Nephron (organoid): ENCODE measurements around the gene SH2D2A.

ENCODE experiments used
- H3K27ac Mint-ChIP-seq, 3 experiments: 2 replicates each; pipeline ENCODE4 v1.8.0; 2020; ENCODE audit warnings: mixed read lengths in 3 of 3, mild to moderate bottlenecking in 2 of 3, moderate library complexity in 1 of 3
- H3K27me3 Mint-ChIP-seq: 2 replicates; pipeline ENCODE4 v1.8.0; 2021; ENCODE audit warnings: low read depth, mild to moderate bottlenecking, moderate library complexity, mixed read lengths
- H3K36me3 Mint-ChIP-seq: 2 replicates; pipeline ENCODE4 v1.8.0; 2020; ENCODE audit warnings: low read depth, mixed read lengths
- H3K4me1 Mint-ChIP-seq: 2 replicates; pipeline ENCODE4 v1.8.0; 2020; ENCODE audit warnings: mixed read lengths
- H3K4me3 Mint-ChIP-seq, 3 experiments: 2 replicates each; pipeline ENCODE4 v1.8.0; 2020; ENCODE audit warnings: mild to moderate bottlenecking in 3 of 3, mixed read lengths in 3 of 3, moderate library complexity in 2 of 3
- H3K9me3 Mint-ChIP-seq: 2 replicates; pipeline ENCODE4 v1.8.0; 2020; ENCODE audit warnings: mixed read lengths
- TF ChIP-seq, protein P1 (sequence below), 3 experiments: fragments of 200-600 bp; sonication (generic); IDR thresholded peaks; one replicate each; pipeline ENCODE4 v1.5.0; 2021; ENCODE audit warnings: antibody characterized with exemption in 3 of 3; ENCODE audit not compliant: unreplicated experiment in 3 of 3

Gene SH2D2A

DNA sequence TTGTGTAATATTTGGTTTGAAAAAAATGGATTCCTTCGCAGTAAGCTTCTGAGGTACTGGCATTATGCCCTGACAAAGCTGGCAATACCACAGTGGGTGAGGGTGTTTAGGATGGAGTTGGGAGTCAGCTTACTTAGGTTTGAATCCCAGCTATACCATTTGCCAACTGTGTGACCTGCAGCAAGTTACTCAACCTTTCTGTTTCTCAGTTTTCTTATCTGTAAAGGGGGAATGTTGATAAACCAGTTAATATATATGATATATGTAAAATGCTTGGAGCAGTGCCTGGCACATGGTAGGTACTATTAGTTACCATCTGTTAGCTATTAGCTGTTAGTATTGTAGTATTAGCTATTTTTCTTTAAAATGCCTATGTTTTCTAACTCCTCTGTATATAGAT lies 60.3 kb downstream of the SH2D2A start:
- no peak overlapping the region for H3K27ac Mint-ChIP-seq
- no peak overlapping the region for H3K4me3 Mint-ChIP-seq
- peaks cover 29% of the 10 kb centered on the region for H3K4me1 Mint-ChIP-seq
- no peaks in the 10 kb centered on the region for H3K27me3 Mint-ChIP-seq
- TF ChIP-seq, protein P1, sequence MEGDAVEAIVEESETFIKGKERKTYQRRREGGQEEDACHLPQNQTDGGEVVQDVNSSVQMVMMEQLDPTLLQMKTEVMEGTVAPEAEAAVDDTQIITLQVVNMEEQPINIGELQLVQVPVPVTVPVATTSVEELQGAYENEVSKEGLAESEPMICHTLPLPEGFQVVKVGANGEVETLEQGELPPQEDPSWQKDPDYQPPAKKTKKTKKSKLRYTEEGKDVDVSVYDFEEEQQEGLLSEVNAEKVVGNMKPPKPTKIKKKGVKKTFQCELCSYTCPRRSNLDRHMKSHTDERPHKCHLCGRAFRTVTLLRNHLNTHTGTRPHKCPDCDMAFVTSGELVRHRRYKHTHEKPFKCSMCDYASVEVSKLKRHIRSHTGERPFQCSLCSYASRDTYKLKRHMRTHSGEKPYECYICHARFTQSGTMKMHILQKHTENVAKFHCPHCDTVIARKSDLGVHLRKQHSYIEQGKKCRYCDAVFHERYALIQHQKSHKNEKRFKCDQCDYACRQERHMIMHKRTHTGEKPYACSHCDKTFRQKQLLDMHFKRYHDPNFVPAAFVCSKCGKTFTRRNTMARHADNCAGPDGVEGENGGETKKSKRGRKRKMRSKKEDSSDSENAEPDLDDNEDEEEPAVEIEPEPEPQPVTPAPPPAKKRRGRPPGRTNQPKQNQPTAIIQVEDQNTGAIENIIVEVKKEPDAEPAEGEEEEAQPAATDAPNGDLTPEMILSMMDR (IDR thresholded peaks at IDR 0.05; ENCODE audit: unreplicated experiment in 3 of 3), result no peak
- H3K36me3 Mint-ChIP-seq, result peaks cover 4% of the 10 kb centered on the region
- no peaks in the 10 kb centered on the region for H3K9me3 Mint-ChIP-seq
